Endothelial cell of umbilical vein (primary cell): ENCODE results near the gene COA3.

Experiments used
- CTCF ChIP-seq, 2 donors: IDR thresholded peaks; 1 replicate in 1 of 2; 2 replicates in 1 of 2; pipeline ENCODE4 v1.5.1; 2011; ENCODE audit warnings: low read length in 2 of 2, mild to moderate bottlenecking in 2 of 2, moderate library complexity in 2 of 2, control low read depth in 1 of 2, inconsistent platforms in 1 of 2, low read depth in 1 of 2; ENCODE audit not compliant: insufficient read depth in 1 of 2; ENCODE audit errors: extremely low read depth in 1 of 2
- EZH2 ChIP-seq: IDR thresholded peaks from 2 replicates; pipeline ENCODE4 v1.6.1; 2012; ENCODE audit warnings: borderline replicate concordance, low read depth, mild to moderate bottlenecking, moderate library complexity, low read length, inconsistent platforms; ENCODE audit not compliant: severe bottlenecking
- JUN ChIP-seq: IDR thresholded peaks from 2 replicates; pipeline ENCODE4 v1.6.1; 2011; ENCODE audit warnings: borderline replicate concordance, low read depth; ENCODE audit not compliant: insufficient read length, insufficient read depth
- MAX ChIP-seq: IDR thresholded peaks from 2 replicates; pipeline ENCODE4 v1.6.1; 2011; ENCODE audit not compliant: insufficient read depth, insufficient read length
- POLR2A ChIP-seq: IDR thresholded peaks from 2 replicates; pipeline ENCODE4 v1.6.1; 2012; ENCODE audit warnings: low read depth, mild to moderate bottlenecking, control low read depth, low read length
- POLR2AphosphoS5 ChIP-seq: IDR thresholded peaks from 2 replicates; pipeline ENCODE4 v1.6.1; 2012; ENCODE audit warnings: low read depth, mild to moderate bottlenecking, control low read depth, low read length, moderate library complexity; ENCODE audit not compliant: insufficient read depth

GRCh38 chr17:42775534-42776098, 22.9 kb downstream of the COA3 start:
- TF ChIP-seq CTCF (IDR thresholded peaks at IDR 0.05; ENCODE audit: extremely low read depth in 1 of 2, insufficient read depth in 1 of 2, low read depth in 1 of 2, low read length in 2 of 2) (no peak), MAX (no peak), POLR2A (no peak), EZH2 (no peak), POLR2AphosphoS5 (no peak), JUN (no peak)
